Right cardiac atrium (tissue), 5 donors: ENCODE results near the gene SAP30. TPM values are rescaled to one million over a fixed set of nuclear protein-coding genes. Genes with fewer than 3 reads are reported as not detected.

Source experiments
- ATAC-seq, 2 donors: fragments of 200-7000 bp; cut with Tn5 transposase; one replicate each; pipeline versions ENCODE4 v1.8.0 to v1.9.1; 2020; ENCODE audit warnings: moderate library complexity in 2 of 2, mild to moderate bottlenecking in 1 of 2
- DNase-seq, 3 donors: peaks; one replicate each; pipeline ENCODE4 v3.0.0-alpha.2; 2020
- H3K27ac ChIP-seq: one replicate; pipeline ENCODE4 v1.5.1; 2013; ENCODE audit warnings: mild to moderate bottlenecking, low read length, control low read depth, moderate library complexity
- H3K27me3 ChIP-seq: one replicate; pipeline ENCODE4 v1.6.1; 2013; ENCODE audit not compliant: control insufficient read depth, insufficient read depth
- H3K4me1 ChIP-seq: one replicate; pipeline ENCODE4 v1.6.1; 2013; ENCODE audit warnings: low read length; ENCODE audit not compliant: control insufficient read depth, insufficient read depth
- H3K4me3 ChIP-seq: one replicate; pipeline ENCODE4 v1.5.1; 2013; ENCODE audit warnings: low read length, control low read depth
- H3K9me3 ChIP-seq: one replicate; pipeline ENCODE4 v1.6.1; 2013; ENCODE audit warnings: low read length; ENCODE audit not compliant: control insufficient read depth
- WGBS: extraction: QIAGEN DNeasy Blood & Tissue Kit; methylation state at CpG from one replicate; pipeline ENCODE4 v1.1.7; 2013; 5-methylcytosine and 5-hydroxymethylcytosine counted together
- intact Hi-C, 4 donors: fragments of 100-400 bp; cut with DNase I; formaldehyde crosslinking; loops; one replicate each; pipeline versions ENCODE4 v1.11.0 to v1.14.0; 2022 to 2023
- polyA plus RNA-seq: library from polyadenylated mRNA; stranded (reverse); fragments of 200-250 nt; gene quantifications from one replicate; pipeline ENCODE4 v1.2.3, GENCODE V29; 2013
- total RNA-seq, 4 donors: library from RNA; stranded (reverse); fragmentation: NEBNext Ultra II Directional; extraction: Animal tissue kit (Norgen Biotek cat#: 25700); gene quantifications; one replicate each; pipeline ENCODE4 v1.2.1, GENCODE V29; 2021
- donor health status: healthy with polysubstance abuse.
- donor health status: DM: no; HTN: yes; CAD: no.
- donor health status: DM: no; HTN: no; CAD: no.
- donor health status: DM: no; HTN: yes; CAD: no; lungs with severe emphysema.
- donor health status: DM: yes; HTN: yes; CAD: no.

The SAP30 gene
- total and polyA plus RNA-seq, 5 donors: 18.8 to 23.7 (median 20.1) TPM

DNA sequence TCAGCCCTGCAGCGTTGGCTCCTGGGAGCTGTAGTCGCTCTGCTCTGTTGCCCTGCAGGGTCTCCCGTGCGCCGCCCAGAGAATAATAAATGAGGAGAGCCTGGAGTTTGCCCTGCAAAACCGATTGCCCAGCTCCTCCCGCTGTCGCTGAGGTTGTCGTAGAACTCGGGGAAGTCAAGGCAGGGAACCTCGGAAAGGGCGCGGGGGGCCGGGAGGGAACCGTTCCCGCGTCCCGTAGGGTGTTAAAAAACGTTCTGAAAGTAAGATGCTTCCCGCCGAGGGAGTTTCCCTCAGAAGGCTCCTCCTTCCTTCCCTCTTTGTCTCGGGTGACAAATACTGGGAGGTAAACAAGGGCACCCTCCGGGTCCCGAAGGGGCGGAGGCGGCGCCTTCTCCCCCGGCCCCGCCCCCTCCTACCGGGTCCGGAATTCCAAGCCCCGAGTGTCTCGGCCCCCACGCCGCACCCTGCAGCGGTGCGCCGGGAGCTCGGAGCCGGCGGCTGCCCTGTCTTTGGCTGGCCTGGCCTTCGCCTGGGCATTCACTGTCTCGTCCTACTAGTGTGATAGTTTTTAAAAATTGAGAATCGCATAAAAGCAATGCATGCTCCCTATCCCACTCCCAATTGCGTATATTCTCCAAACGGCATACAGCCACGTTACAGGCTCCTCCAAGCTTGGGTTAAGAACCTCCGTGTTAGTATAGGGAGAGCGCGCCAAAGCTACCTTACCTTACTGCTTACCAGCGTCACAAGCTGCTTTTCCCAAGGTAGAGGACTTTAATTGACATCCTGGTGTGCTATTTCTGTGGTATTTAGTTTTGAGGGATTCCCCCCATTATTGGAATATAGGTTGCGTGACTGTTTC lies 35.6 kb upstream of the SAP30 start:
- peak; percentile 54 to 89 (median 88) for DNase-seq
- peak; percentile 68 to 74 for ATAC-seq
- peak overlapping the region; percentile 79 for H3K27ac ChIP-seq
- intact Hi-C loops: loop anchor here in 3 of 4 donors (5.0 kb wide), 1 partner anchor 37 kb away; the partner anchor contains the start of gene SAP30 (in 3 of the 3)
- H3K4me1 ChIP-seq: no peaks in the 10 kb centered on the region
- peak overlapping the region; percentile 90 for H3K4me3 ChIP-seq
- H3K27me3 ChIP-seq: no peaks in the 10 kb centered on the region
- no peaks in the 10 kb centered on the region for H3K9me3 ChIP-seq
- WGBS: 2% methylated on average over 52 of the region's 52 CpGs

DNA sequence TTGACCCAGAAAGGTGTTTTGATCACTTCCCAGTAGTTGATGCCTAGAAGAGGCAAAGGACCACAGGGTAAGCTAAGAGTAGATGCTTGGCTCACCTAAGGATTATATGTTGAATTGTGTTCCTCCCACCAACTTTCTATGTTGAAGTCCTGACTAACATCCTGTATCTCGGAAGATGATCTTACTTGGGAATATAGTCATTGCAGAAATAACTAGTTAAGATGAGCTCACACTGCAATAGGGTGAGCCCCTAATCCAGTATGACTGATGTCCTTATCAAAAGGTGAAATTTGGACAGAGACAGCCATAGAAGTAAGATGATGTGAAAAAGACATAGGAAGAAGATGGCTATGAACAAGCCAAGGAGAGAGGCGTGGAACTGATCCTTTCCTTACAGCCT lies 33.3 kb upstream of the SAP30 start:
- DNase-seq (no peak), ATAC-seq (no peak)
- H3K27me3 ChIP-seq: no peaks in the 10 kb centered on the region
- intact Hi-C loops: no loop called here
- H3K4me1 ChIP-seq: no peaks in the 10 kb centered on the region
- H3K9me3 ChIP-seq: no peaks in the 10 kb centered on the region
- no peak overlapping the region for H3K27ac ChIP-seq
- WGBS: 97% methylated on average over 2 of the region's 2 CpGs
- H3K4me3 ChIP-seq: no peak overlapping the region

DNA sequence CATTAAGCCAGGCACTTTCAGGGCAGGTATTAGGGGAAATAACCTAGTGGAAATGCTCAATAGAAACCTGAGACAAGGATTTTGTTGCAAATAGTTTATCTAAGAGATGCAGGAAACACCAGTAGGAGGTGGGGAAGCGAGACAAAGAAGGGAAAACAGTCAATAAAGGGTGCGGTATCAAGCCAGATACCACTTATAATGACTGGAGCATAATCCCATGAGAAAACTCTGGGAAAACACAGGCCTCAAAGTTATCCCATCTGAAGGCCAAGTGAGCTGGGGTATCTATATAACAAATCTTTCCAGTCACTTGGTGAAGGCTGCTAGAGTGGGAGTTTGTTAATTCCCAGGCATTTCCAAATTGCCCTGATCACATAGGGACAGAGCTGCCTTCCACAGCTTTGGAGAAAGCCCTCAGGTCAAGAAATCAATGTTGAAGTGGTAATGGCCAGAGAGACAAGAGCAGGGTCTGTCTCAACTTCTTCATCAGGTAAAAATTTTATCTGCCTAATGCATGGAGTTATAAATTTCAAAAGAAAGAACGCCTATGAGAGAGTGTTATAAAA lies 26.8 kb upstream of the SAP30 start:
- 74% methylated on average over 3 of the region's 3 CpGs for WGBS
- H3K27ac ChIP-seq: no peak overlapping the region
- ATAC-seq: peak in 1 of 2 donors; percentile 63
- H3K27me3 ChIP-seq: no peaks in the 10 kb centered on the region
- no peak overlapping the region for H3K4me3 ChIP-seq
- DNase-seq: no peak
- intact Hi-C loops: no loop called here
- no peaks in the 10 kb centered on the region for H3K4me1 ChIP-seq
- H3K9me3 ChIP-seq: no peaks in the 10 kb centered on the region

DNA sequence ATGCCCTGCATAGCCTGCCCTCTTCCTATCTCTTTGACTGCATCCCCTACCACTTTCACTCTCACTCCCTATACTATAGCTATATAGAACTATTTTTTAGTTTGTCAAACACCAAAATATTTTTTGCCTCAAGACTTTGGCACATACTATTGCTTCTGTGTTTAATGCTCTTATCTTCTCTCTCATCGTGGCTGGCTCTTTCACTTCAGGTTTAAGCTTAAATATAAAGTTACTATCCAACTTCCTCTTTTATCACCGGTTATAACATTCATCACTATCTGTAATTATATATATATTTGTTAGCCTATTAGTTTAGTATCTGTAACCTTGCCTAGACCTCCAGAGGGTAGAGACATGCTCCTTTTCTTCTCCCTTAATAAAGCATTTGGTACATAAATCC lies 25.1 kb upstream of the SAP30 start:
- 57% methylated on average over 2 of the region's 2 CpGs for WGBS
- ATAC-seq: no peak
- no peak for DNase-seq
- Histone ChIP-seq H3K4me3 (no peak overlapping the region), H3K27me3 (no peaks in the 10 kb centered on the region), H3K9me3 (no peaks in the 10 kb centered on the region), H3K27ac (no peak overlapping the region), H3K4me1 (no peaks in the 10 kb centered on the region)
- intact Hi-C loops: no loop called here

DNA sequence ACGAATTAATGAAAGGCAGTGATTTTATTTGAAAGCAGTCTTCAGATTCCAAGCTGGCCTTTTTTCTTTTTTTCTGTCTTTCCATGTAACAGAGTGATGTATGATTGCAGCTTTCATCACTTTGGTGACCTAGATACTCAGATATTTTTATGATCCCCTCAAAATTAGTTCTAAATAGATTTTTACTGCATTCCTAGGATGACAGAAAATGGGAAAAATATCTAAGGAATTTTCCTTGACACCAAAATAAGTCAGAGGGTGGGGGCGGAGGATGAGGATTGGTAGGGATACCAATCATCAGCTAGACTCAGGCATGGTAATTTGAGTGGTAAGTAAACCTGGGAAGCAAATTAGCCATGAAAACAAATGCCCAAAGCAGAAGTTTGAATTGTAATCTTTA lies 24.7 kb upstream of the SAP30 start:
- H3K4me3 ChIP-seq: no peak overlapping the region
- intact Hi-C loops: no loop called here
- H3K4me1 ChIP-seq: no peaks in the 10 kb centered on the region
- 49% methylated on average over 2 of the region's 2 CpGs for WGBS
- no peak for ATAC-seq
- H3K27me3 ChIP-seq: no peaks in the 10 kb centered on the region
- H3K27ac ChIP-seq: no peak overlapping the region
- no peaks in the 10 kb centered on the region for H3K9me3 ChIP-seq
- DNase-seq: no peak

DNA sequence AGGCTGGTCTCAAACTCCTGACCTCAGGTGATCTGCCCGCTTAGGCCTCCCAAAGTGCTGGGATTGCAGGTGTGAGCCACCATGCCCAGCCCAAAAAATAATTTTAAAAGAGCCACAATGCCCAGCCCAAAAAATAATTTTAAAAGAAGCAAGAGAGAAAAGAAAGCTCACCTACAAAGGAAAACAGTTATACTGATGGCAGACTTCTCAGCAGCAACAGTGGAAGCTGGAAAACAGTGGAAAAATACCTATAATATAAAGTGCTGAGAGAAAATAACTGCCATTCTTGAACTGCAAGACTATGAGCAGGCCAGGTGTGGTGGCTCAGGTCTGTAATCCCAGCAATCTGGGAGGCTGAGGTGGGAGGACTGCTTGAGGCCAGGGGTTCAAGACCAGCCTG lies 23.3 kb upstream of the SAP30 start:
- no peak overlapping the region for H3K4me3 ChIP-seq
- ATAC-seq (no peak), DNase-seq (no peak)
- WGBS: 100% methylated on average over 1 of the region's 1 CpG
- H3K9me3 ChIP-seq: no peaks in the 10 kb centered on the region
- no peaks in the 10 kb centered on the region for H3K4me1 ChIP-seq
- no peak overlapping the region for H3K27ac ChIP-seq
- intact Hi-C loops: no loop called here
- no peaks in the 10 kb centered on the region for H3K27me3 ChIP-seq

DNA sequence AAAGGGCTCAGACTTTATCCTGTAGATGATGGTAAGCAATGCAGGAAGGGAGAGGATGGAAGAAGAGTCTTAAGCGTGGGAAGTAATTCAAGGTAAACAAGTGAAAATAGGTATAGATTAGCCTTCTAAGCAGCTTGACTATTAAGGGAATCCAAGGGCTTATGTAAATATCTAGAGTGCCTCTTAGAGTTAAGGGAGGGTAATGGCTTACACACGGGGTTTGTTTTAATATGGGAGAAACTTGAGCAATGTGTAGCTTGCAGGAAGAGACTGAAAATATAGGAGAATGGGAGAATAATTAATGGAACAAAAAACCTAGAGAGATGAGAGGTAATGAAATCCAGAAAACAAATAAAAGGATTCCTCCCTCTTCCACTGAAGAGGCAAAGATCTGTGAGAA lies 12.8 kb upstream of the SAP30 start:
- H3K27ac ChIP-seq: no peak overlapping the region
- no peak for ATAC-seq
- H3K4me1 ChIP-seq: no peaks in the 10 kb centered on the region
- no peak for DNase-seq
- H3K9me3 ChIP-seq: no peaks in the 10 kb centered on the region
- 82% methylated on average over 2 of the region's 2 CpGs for WGBS
- intact Hi-C loops: no loop called here
- H3K4me3 ChIP-seq: no peak overlapping the region
- no peaks in the 10 kb centered on the region for H3K27me3 ChIP-seq

DNA sequence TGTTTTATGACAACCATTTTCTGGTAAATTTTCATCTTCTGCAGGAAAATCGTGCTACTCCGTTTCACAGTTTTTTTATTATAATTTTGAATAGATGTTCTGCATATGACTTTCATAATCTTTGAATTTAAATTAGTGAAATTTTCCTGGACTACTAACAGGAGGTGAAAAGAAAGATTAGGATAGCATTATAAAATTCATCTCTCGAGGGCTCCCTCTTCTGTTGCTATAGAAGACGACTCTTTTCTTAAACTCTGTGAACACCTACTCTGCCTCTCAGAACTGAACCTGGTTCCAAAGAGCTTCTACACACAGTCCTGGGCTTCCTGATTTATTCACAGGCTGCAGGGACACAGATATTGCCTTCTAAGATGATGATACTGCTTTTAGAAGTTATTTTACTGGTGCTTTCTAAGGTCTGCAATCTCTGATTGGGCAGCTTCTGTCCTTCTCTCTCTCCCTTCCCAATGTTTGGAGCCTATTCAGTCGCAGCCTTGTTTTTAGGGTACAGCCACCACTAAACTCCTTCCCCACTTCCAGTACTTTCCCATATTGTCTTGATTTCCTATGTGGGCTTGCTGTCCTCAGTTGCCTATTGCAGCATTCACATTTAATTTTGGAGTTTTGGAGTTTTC lies 10.1 kb upstream of the SAP30 start:
- DNase-seq (no peak), ATAC-seq (no peak)
- no peaks in the 10 kb centered on the region for H3K9me3 ChIP-seq
- intact Hi-C loops: no loop called here
- no peak overlapping the region for H3K4me3 ChIP-seq
- H3K27me3 ChIP-seq: no peaks in the 10 kb centered on the region
- WGBS: 57% methylated on average over 5 of the region's 5 CpGs
- peaks cover 2% of the 10 kb centered on the region for H3K4me1 ChIP-seq
- no peak overlapping the region for H3K27ac ChIP-seq

DNA sequence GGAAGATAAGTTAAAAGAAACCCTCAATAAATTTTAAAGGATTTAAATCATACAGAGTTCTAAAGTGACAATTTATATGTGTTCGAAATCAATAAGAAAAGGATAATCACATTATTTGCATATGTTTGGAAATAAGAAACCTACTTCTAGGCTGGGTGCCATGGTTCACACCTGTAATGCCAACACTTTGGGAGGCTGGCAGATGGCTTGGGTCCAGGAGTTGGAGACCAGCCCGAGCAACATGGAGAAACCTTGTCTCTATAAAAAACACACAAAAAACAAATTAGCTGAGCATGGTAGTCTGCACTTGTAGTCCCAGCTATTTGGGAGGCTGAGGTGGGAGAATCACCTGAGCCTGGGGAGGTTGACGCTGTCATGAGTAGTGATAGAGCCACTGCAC lies 8.1 kb upstream of the SAP30 start:
- ATAC-seq: no peak
- Histone ChIP-seq H3K4me3 (no peak overlapping the region), H3K4me1 (peaks cover 2% of the 10 kb centered on the region), H3K27ac (no peak overlapping the region), H3K27me3 (no peaks in the 10 kb centered on the region), H3K9me3 (no peaks in the 10 kb centered on the region)
- DNase-seq: no peak
- WGBS: 87% methylated on average over 3 of the region's 3 CpGs
- intact Hi-C loops: no loop called here

DNA sequence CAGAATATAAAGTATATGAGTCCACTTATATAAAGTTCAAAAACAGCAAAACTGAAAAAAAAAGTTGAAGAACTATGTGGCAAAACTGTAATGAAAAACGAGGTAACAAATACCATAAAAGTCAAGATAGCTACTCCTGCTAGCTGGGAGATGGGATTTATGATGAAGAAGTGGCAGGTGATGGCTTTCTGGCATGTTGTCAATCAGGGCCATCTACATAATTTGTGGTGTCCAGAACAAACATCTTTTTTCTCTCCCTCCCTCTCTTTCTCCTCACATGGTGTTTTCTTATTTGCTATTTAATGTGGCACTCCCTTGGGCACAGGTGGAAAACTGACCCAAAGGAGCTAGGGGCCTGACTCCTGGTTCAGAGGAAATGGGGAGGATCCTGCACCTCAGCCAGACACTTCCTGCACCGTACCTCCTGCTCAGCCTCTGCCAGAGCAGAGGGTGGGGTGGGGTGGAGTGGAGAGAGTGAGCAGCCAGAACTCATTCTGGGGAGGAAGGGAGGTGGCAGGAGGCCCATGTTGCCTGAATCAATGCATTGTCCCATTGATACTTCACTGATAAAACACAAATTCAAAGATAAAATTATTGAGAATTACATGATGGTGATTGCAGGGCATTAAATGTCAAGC lies 5.3 kb upstream of the SAP30 start:
- WGBS: 27% methylated on average over 2 of the region's 2 CpGs
- H3K4me1 ChIP-seq: peaks cover 2% of the 10 kb centered on the region
- DNase-seq (peak in 1 of 3 donors; percentile 45), ATAC-seq (no peak)
- H3K9me3 ChIP-seq: no peaks in the 10 kb centered on the region
- no peak overlapping the region for H3K27ac ChIP-seq
- no peak overlapping the region for H3K4me3 ChIP-seq
- intact Hi-C loops: no loop called here
- no peaks in the 10 kb centered on the region for H3K27me3 ChIP-seq

DNA sequence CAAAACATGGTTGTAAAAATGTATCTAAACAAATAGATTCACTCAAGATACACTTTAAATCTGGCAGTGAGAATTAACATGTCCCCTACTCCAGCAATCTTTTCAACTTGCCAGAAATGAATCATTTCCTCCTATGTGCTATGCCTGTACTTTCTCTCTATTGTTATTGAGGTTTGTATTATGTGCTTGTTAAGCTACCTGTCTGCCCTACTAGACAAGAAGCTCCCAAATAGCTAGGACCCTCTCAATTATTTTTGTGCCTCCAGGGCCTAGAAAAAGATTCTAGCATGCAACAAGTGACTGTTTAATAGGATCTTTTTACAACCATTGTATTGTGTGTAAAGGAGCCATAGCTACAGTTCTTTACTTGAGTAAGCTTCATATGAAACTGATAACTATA lies 3.5 kb upstream of the SAP30 start:
- H3K27ac ChIP-seq: no peak overlapping the region
- H3K4me3 ChIP-seq: no peak overlapping the region
- peaks cover 2% of the 10 kb centered on the region for H3K4me1 ChIP-seq
- DNase-seq (no peak), ATAC-seq (no peak)
- no peaks in the 10 kb centered on the region for H3K27me3 ChIP-seq
- intact Hi-C loops: no loop called here
- no peaks in the 10 kb centered on the region for H3K9me3 ChIP-seq
